Measurements from ENCODE around the gene SIGLEC7. TPM values are rescaled to one million over a fixed set of nuclear protein-coding genes. Genes with fewer than 3 reads are reported as not detected.

Gene SIGLEC7
- polyA plus RNA-seq, 1 of the 3 experiments (the other 2 are of a cell fraction) = not detected

GRCh38 chr19:51116736-51117286 lies 25.3 kb upstream of the SIGLEC7 start:
- H3K27ac ChIP-seq (ENCODE audit: low read depth in 2 of 2, low read length in 1 of 2) = no peak overlapping the region
- TF ChIP-seq MAX (IDR thresholded peaks at IDR 0.05; ENCODE audit: low read depth) = no peak
- TF ChIP-seq ZBTB33 (IDR thresholded peaks at IDR 0.05; ENCODE audit: borderline replicate concordance, low read depth) = no peak
- TF ChIP-seq CHD2 (IDR thresholded peaks at IDR 0.05; ENCODE audit: low read length, partially characterized antibody) = no peak
- TF ChIP-seq SIN3A (IDR thresholded peaks at IDR 0.05; ENCODE audit: borderline replicate concordance, low read depth, low read length) = no peak
- no peak for TF ChIP-seq GATA2 (CRISPR knock-in tag; IDR thresholded peaks at IDR 0.05)
- no peak for TF ChIP-seq POLR2AphosphoS5 (IDR thresholded peaks at IDR 0.05; ENCODE audit: low read depth, low read length)
- TF ChIP-seq USF1 (IDR thresholded peaks at IDR 0.05; ENCODE audit: borderline replicate concordance, low read depth) = no peak
- no peak for TF ChIP-seq TEAD4 (IDR thresholded peaks at IDR 0.05; ENCODE audit: borderline replicate concordance, insufficient read depth)
- no peaks in the 10 kb centered on the region for H3F3A ChIP-seq (replicated peaks; ENCODE audit: insufficient read depth)
- no peak for DNase-seq
- H3K79me2 ChIP-seq (ENCODE audit: insufficient read depth) = no peaks in the 10 kb centered on the region
- H3K4me3 ChIP-seq (ENCODE audit: low read depth in 2 of 2, low read length in 1 of 2) = no peak overlapping the region
- H3K4me1 ChIP-seq (ENCODE audit: control insufficient read depth in 1 of 2, insufficient read depth in 2 of 2, low read depth in 1 of 2, low read length in 1 of 2) = no peaks in the 10 kb centered on the region
- H2AFZ ChIP-seq (ENCODE audit: low read depth) = no peak overlapping the region
- no peak overlapping the region for H3K9ac ChIP-seq
- ChIA-PET CTCF (no interaction called here), POLR2A (no interaction called here)
- H3K27me3 ChIP-seq (ENCODE audit: insufficient read depth) = peaks cover 69% of the 10 kb centered on the region
- no peaks in the 10 kb centered on the region for H3K9me3 ChIP-seq
- WGBS (ENCODE audit: low lambda C conversion rate) = 7% methylated on average over 6 of the region's 6 CpGs
- no peaks in the 10 kb centered on the region for H4K20me1 ChIP-seq (ENCODE audit: insufficient read depth)
- H3K36me3 ChIP-seq (replicated peaks in 1 of 2; ENCODE audit: control insufficient read depth in 1 of 2, insufficient read depth in 2 of 2, low read length in 1 of 2) = no peaks in the 10 kb centered on the region
- no peak overlapping the region for H3K4me2 ChIP-seq
- no peaks in the 10 kb centered on the region for H3K9me2 ChIP-seq

GRCh38 chr19:51119101-51119500 lies 23.0 kb upstream of the SIGLEC7 start:
- no peak for TF ChIP-seq TCF12 (IDR thresholded peaks at IDR 0.05)
- TF ChIP-seq NRF1 (IDR thresholded peaks at IDR 0.05; ENCODE audit: low read depth, low read length) = no peak
- no peak for TF ChIP-seq MEF2A (IDR thresholded peaks at IDR 0.05; ENCODE audit: borderline replicate concordance, low read depth)
- no peak for TF ChIP-seq TAF1 (IDR thresholded peaks at IDR 0.05; ENCODE audit: borderline replicate concordance, low read depth, low read length)
- TF ChIP-seq PBX3 (IDR thresholded peaks at IDR 0.05) = no peak
- no peak for TF ChIP-seq NFIC (IDR thresholded peaks at IDR 0.05; ENCODE audit: borderline replicate concordance)
- TF ChIP-seq FOXJ3 (CRISPR knock-in tag; IDR thresholded peaks at IDR 0.05) = no peak
- no peak for TF ChIP-seq CTCF (IDR thresholded peaks at IDR 0.05)
- no peak for TF ChIP-seq SMC3 (IDR thresholded peaks at IDR 0.05; ENCODE audit: low read depth, low read length)
- CTCF ChIA-PET = no interaction called here
- DNase-seq = no peak

More at GRCh38 chr19:51119101-51119500, 23.0 kb upstream of the SIGLEC7 start:
- POLR2A ChIA-PET = no interaction called here
- under 1% methylated on average over 4 of the region's 4 CpGs for WGBS (ENCODE audit: low lambda C conversion rate)
- Histone ChIP-seq H3K9ac (no peak overlapping the region), H3F3A (replicated peaks; ENCODE audit: insufficient read depth) (no peaks in the 10 kb centered on the region), H3K4me2 (no peak overlapping the region), H2AFZ (ENCODE audit: low read depth) (no peak overlapping the region), H3K27me3 (ENCODE audit: insufficient read depth) (peaks cover 62% of the 10 kb centered on the region), H3K79me2 (ENCODE audit: insufficient read depth) (no peaks in the 10 kb centered on the region), H3K36me3 (replicated peaks in 1 of 2; ENCODE audit: control insufficient read depth in 1 of 2, insufficient read depth in 2 of 2, low read length in 1 of 2) (no peaks in the 10 kb centered on the region), H3K9me3 (no peaks in the 10 kb centered on the region), H3K4me3 (ENCODE audit: low read depth in 2 of 2, low read length in 1 of 2) (no peak overlapping the region), H4K20me1 (ENCODE audit: insufficient read depth) (no peaks in the 10 kb centered on the region), H3K4me1 (ENCODE audit: control insufficient read depth in 1 of 2, insufficient read depth in 2 of 2, low read depth in 1 of 2, low read length in 1 of 2) (no peaks in the 10 kb centered on the region), H3K27ac (ENCODE audit: low read depth in 2 of 2, low read length in 1 of 2) (no peak overlapping the region), H3K9me2 (no peaks in the 10 kb centered on the region)

Data from SK-N-SH (cell line).